GM12892 (cell line): ENCODE data around the gene IL1RN.

Experiments used
- POLR2A ChIP-seq: IDR thresholded peaks from 2 replicates; pipeline ENCODE4 v1.6.1; 2011; ENCODE audit warnings: low read depth, low read length, control low read depth
- POLR2AphosphoS5 ChIP-seq: IDR thresholded peaks from 2 replicates; pipeline ENCODE4 v1.6.1; 2011; ENCODE audit warnings: low read depth, low read length, control low read depth
- TAF1 ChIP-seq: IDR thresholded peaks from 2 replicates; pipeline ENCODE4 v1.6.1; 2011; ENCODE audit warnings: low read depth, mild to moderate bottlenecking, control low read depth, low read length, borderline replicate concordance

- TF ChIP-seq POLR2A (no peak), POLR2AphosphoS5 (no peak), TAF1 (no peak)
Observed at GRCh38 chr2:113142290-113142689, 14.9 kb downstream of the IL1RN start.
